Aorta (tissue), 5 donors: Measurements from ENCODE around the gene KLKB1. TPM values are rescaled to one million over a fixed set of nuclear protein-coding genes. Genes with fewer than 3 reads are reported as not detected.

ENCODE experiments used
- ATAC-seq: fragments of 200-7000 bp; cut with Tn5 transposase; one replicate; pipeline ENCODE4 v1.9.1; 2022; ENCODE audit warnings: moderate library complexity; ENCODE audit not compliant: low FRiP score
- DNase-seq, 2 donors: peaks; one replicate each; pipeline ENCODE4 v3.0.0-alpha.2; 2020
- H3K27ac ChIP-seq, 2 donors: one replicate each; pipeline ENCODE4 v1.5.1; 2013; ENCODE audit warnings: low read length in 2 of 2, mild to moderate bottlenecking in 2 of 2, moderate library complexity in 2 of 2, control low read depth in 1 of 2, inconsistent platforms in 1 of 2, low read depth in 1 of 2
- H3K27me3 ChIP-seq, 2 donors: one replicate each; pipeline ENCODE4 v1.6.1; 2013; ENCODE audit warnings: control low read depth in 1 of 2, low read length in 1 of 2, mild to moderate bottlenecking in 1 of 2, moderate library complexity in 1 of 2; ENCODE audit not compliant: insufficient read depth in 2 of 2, control insufficient read depth in 1 of 2
- H3K36me3 ChIP-seq, 2 donors: one replicate each; pipeline ENCODE4 v1.6.1; 2013; ENCODE audit warnings: control low read depth in 1 of 2, low read length in 1 of 2, mild to moderate bottlenecking in 1 of 2; ENCODE audit not compliant: insufficient read depth in 2 of 2, control insufficient read depth in 1 of 2
- H3K4me1 ChIP-seq, 2 donors: one replicate each; pipeline ENCODE4 v1.6.1; 2013; ENCODE audit warnings: low read length in 2 of 2, control low read depth in 1 of 2, mild to moderate bottlenecking in 1 of 2, moderate library complexity in 1 of 2; ENCODE audit not compliant: insufficient read depth in 2 of 2, control insufficient read depth in 1 of 2
- H3K4me3 ChIP-seq, 2 donors: one replicate each; pipeline ENCODE4 v1.5.1; 2013; ENCODE audit warnings: low read length in 2 of 2, control low read depth in 1 of 2, mild to moderate bottlenecking in 1 of 2
- H3K9me3 ChIP-seq: one replicate; pipeline ENCODE4 v1.6.1; 2013; ENCODE audit warnings: mild to moderate bottlenecking, low read length; ENCODE audit not compliant: control insufficient read depth
- WGBS, 2 donors: extraction: QIAGEN DNeasy Blood & Tissue Kit; methylation state at CpG; one replicate each; pipeline ENCODE4 v1.1.7; 2013; 5-methylcytosine and 5-hydroxymethylcytosine counted together
- intact Hi-C, 2 donors: fragments of 100-400 bp; cut with DNase I; formaldehyde crosslinking; loops; one replicate each; pipeline versions ENCODE4 v1.14.2 to v1.15.0; 2022
- polyA plus RNA-seq, 2 donors: library from polyadenylated mRNA; stranded (reverse); fragments of 200-250 nt; gene quantifications; one replicate each; pipeline ENCODE4 v1.2.3, GENCODE V29; 2013
- total RNA-seq, 2 donors: library from RNA; stranded (reverse); fragmentation: NEBNext Ultra II Directional; extraction: Animal tissue kit (Norgen Biotek cat#: 25700); gene quantifications; one replicate each; pipeline ENCODE4 v1.2.1, GENCODE V29; 2021
- donor health status: healthy with polysubstance abuse.
- donor health status: Bipolar disorder and iron deficiency.
- donor health status: DM: no; HTN: no; CAD: no.
- donor health status: DM: no; HTN: no; CAD: no.
- donor health status: DM: yes; HTN: yes; CAD: no.

Gene KLKB1
- total and polyA plus RNA-seq, 4 donors: 1.2 to 7.3 (median 2.2) TPM; not detected in 1

- ATAC-seq (no peak), DNase-seq (no peak)
- no peak overlapping the region for H3K27ac ChIP-seq
- no peaks in the 10 kb centered on the region for H3K27me3 ChIP-seq
- H3K4me1 ChIP-seq: no peaks in the 10 kb centered on the region
- no peaks in the 10 kb centered on the region for H3K36me3 ChIP-seq
- H3K9me3 ChIP-seq: no peaks in the 10 kb centered on the region
- 29 to 35% methylated on average over 13 of the region's 13 CpGs for whole genome bisulfite sequencing, 2 donors
- intact Hi-C loops: no loop called here
- H3K4me3 ChIP-seq: no peak overlapping the region
These were observed 77.7 kb downstream of the KLKB1 start for GRCh38 chr4:186304866-186305505.

DNA sequence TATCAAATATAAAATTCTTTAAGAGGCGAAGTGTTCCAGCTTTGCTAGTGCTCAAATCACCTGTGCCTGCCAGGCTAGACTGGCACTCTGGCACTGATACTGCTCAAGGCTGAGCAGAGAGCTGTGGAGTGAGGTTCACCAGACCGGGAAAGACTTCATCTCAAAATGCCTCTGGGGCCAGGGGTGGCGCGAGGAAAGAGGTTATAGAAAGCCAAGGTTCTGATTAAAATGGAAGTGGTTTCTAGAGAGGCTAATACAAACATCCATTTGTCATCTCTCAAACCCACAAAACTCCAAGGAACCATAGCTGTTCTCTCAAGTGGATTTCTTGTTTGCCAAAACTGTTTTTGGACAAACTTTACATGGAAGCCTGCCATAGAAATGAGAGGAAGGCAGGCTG, 80.2 kb downstream of the KLKB1 start:
- Histone ChIP-seq H3K27me3 (no peaks in the 10 kb centered on the region), H3K4me3 (no peak overlapping the region), H3K27ac (no peak overlapping the region), H3K4me1 (no peaks in the 10 kb centered on the region), H3K9me3 (no peaks in the 10 kb centered on the region), H3K36me3 (no peaks in the 10 kb centered on the region)
- ATAC-seq (no peak), DNase-seq (no peak)
- intact Hi-C loops: no loop called here
- 10 to 13% methylated on average over 4 of the region's 4 CpGs for WGBS, 2 donors

GRCh38 chr4:186307916-186308315, 80.6 kb downstream of the KLKB1 start:
- ATAC-seq (peak; percentile 34), DNase-seq (no peak)
- intact Hi-C loops: no loop called here
- 34 to 36% methylated on average over 3 of the region's 3 CpGs for WGBS, 2 donors
- H3K27me3 ChIP-seq: no peaks in the 10 kb centered on the region
- H3K9me3 ChIP-seq: no peaks in the 10 kb centered on the region
- no peaks in the 10 kb centered on the region for H3K4me1 ChIP-seq
- H3K4me3 ChIP-seq: no peak overlapping the region
- no peaks in the 10 kb centered on the region for H3K36me3 ChIP-seq
- no peak overlapping the region for H3K27ac ChIP-seq

Other genes with a start within 250 kb of the KLKB1 start
- 10 to 100 TPM in 1 of 2 donors, 1 to 10 TPM in 1; 6.2 to 14.9 TPM for gene TLR3, start 158.4 kb upstream of the KLKB1 start, total RNA-seq
- 1 to 10 TPM; 2.0 to 2.2 TPM for gene TLR3, start 158.4 kb upstream of the KLKB1 start, polyA plus RNA-seq
- 10 to 100 TPM in 1 of 2 donors, 1 to 10 TPM in 1; 7.9 to 17.8 TPM for gene FAM149A, start 122.8 kb upstream of the KLKB1 start, total RNA-seq
- gene FAM149A, start 122.8 kb upstream of the KLKB1 start, polyA plus RNA-seq: 10 to 100 TPM; 12.8 to 25.8 TPM
- gene CYP4V2, start 35.9 kb upstream of the KLKB1 start, total RNA-seq: 10 to 100 TPM; 26.4 to 43.2 TPM
- gene CYP4V2, start 35.9 kb upstream of the KLKB1 start, polyA plus RNA-seq: 10 to 100 TPM; 11.8 to 31.1 TPM
- under 1 TPM; 0.26 to 0.48 TPM for gene F11, start 38.7 kb downstream of the KLKB1 start, total RNA-seq
- gene F11, start 38.7 kb downstream of the KLKB1 start, polyA plus RNA-seq: 1 to 10 TPM in 1 of 2 donors, under 1 TPM in 1; 0.20 to 1.1 TPM